Thyroid gland (tissue), 4 donors: Measurements from ENCODE around the gene TAGLN.

Source experiments
- POLR2A ChIP-seq, 2 donors: fragments of 450-650 bp; IDR thresholded peaks; one replicate each; pipeline ENCODE4 v1.6.1; 2017; ENCODE audit warnings: antibody characterized with exemption in 2 of 2, mild to moderate bottlenecking in 2 of 2, moderate library complexity in 1 of 2
- TF ChIP-seq, protein P1 (sequence below), 6 experiments: fragments of 200-600 bp in 3 of 6; fragments of 450-650 bp in 3 of 6; sonication (generic) in 3 of 6; IDR thresholded peaks; one replicate each; pipeline ENCODE4 v1.5.1; 2016 to 2019; ENCODE audit warnings: antibody characterized with exemption in 6 of 6, mild to moderate bottlenecking in 2 of 6, inconsistent platforms in 1 of 6, moderate library complexity in 1 of 6

GRCh38 chr11:117228091-117228490 lies 28.9 kb downstream of the TAGLN start:
- TF ChIP-seq, protein P1, sequence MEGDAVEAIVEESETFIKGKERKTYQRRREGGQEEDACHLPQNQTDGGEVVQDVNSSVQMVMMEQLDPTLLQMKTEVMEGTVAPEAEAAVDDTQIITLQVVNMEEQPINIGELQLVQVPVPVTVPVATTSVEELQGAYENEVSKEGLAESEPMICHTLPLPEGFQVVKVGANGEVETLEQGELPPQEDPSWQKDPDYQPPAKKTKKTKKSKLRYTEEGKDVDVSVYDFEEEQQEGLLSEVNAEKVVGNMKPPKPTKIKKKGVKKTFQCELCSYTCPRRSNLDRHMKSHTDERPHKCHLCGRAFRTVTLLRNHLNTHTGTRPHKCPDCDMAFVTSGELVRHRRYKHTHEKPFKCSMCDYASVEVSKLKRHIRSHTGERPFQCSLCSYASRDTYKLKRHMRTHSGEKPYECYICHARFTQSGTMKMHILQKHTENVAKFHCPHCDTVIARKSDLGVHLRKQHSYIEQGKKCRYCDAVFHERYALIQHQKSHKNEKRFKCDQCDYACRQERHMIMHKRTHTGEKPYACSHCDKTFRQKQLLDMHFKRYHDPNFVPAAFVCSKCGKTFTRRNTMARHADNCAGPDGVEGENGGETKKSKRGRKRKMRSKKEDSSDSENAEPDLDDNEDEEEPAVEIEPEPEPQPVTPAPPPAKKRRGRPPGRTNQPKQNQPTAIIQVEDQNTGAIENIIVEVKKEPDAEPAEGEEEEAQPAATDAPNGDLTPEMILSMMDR (IDR thresholded peaks at IDR 0.05): no peak
- TF ChIP-seq POLR2A (IDR thresholded peaks at IDR 0.05): no peak
